NCI-H82 treated with DMSO at 0.1 percent for 48 hours (cell line): Measurements from ENCODE around the gene CEP97.
"Not testable (repeated sequence)": the region's sequence is repeated elsewhere in the genome, so short reads cannot be mapped to it uniquely, and the experiment has no call there.

Experiments used
- DNase-seq: peaks from one replicate; lab custom pipeline; 2025; ENCODE audit not compliant: unreplicated experiment; lab: John Stamatoyannopoulos, UW

The CEP97 gene

GRCh38 chr3:101724329-101725193 lies at the start of gene CEP97:
CEP97 (plus strand) TSS chr3:101724614; CDS start chr3:101724677, 63 bp downstream.
- peak; percentile 98 for DNase-seq

DNA sequence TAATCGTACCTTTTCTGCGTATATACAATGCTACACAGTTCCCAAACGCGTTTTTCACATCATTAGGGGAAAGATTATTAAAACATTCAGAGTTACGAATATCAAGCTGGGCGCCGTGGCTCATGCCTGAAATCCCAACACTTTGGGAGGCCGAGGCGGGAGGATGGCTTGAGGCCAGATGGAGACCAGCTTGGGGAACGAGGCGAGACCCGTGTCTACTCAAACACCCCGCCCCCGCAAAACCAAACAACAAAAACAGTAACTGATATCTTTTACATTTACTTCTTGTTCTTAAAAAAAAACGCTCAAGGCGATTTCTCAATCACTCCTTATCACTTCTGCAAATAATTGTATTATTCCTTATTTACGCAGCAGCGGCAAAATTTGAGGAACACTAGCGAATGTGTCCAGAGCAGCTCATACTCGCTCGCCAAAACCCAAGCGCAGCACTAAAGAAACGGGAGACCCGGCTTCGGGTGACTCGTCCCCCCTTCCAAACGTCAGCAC lies 48.7 kb upstream of the CEP97 start:
- no peak for DNase-seq

- DNase-seq, result no peak
These were observed 48.1 kb upstream of the CEP97 start for GRCh38 chr3:101676216-101676764.

- DNase-seq, result no peak
These were observed 47.5 kb upstream of the CEP97 start, which contains the start of gene ZBTB11 for GRCh38 chr3:101676765-101677435. ZBTB11 (minus strand) TSS chr3:101677132; CDS start chr3:101676914, 218 bp downstream.

GRCh38 chr3:101677436-101678286 lies 46.8 kb upstream of the CEP97 start:
- DNase-seq, result no peak

DNA sequence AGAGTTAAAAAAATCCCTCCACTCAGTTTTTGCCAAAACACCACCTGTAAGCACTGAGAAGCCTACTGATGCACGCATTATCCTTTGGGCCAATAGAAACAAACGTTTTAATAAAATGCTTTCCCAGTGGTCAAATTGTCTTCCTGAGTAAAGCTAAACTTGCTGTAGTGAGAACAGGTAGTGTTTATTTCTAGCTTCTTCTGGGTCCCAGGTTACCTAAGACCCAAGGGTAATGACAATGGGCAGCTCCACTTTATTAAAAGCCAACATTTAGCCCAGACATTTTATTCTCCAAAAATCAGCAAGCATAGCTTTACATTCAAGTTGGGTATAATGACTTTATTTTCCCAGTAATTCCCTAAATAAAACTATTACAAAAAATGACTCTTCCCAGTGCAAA lies 45.6 kb upstream of the CEP97 start:
- DNase-seq, result not testable (repeated sequence)

DNA sequence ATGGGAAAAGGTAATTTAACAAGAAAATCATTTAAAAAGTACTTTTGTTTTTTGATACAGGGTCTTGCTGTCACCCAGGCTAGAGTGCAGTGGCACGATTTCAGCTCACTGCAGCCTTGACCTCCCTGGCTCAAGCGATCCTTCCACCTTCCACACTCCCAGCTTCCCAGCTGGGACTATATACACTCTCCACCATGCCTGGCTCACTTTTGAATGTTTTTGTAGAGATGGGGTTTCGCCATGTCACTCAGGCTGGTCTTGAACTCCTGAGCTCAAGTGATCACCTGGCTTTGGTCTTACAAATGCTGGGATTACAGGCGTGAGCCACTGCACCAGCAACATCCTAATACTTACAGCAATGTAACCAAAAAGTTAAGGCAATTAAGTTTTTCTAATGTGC lies 43.9 kb upstream of the CEP97 start:
- no peak for DNase-seq

DNA sequence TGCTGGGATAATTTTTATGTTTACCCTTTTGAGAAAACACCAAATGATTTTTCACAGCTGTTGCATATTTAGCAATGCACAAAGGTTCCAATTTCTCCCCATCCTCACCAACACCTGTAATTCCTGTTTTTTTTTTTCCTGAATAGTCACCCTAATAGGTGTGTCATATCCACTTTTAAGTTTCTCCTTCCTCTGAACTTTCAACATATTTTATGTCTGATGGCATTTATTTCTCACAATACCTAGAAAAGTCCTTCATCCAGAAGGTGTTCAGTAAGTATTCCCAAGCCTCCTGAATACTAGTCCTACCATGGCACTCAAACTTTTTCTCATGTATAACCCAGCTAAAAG lies 39.4 kb upstream of the CEP97 start:
- DNase-seq, result no peak

DNA sequence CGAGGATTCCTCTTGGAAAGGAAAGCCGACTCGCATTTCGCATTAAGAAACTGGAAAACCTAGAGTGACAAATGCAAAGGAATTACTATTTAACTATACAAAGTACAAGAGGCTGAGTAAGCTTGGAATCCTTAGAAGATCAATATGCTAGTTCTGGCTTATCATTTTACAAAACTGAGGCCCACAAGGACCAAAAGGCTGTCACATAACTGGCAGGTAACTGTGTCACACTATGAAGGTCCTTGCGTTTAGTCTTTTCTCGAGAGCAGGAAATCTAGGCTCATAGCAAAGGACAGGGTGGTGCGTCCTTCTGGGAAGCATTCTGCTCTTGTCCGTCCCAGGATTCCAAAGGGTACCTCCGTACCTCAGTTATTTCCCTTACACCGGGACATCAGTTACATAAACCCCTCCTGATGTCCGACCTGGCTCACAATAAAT lies 38.5 kb upstream of the CEP97 start:
- no peak for DNase-seq

DNA sequence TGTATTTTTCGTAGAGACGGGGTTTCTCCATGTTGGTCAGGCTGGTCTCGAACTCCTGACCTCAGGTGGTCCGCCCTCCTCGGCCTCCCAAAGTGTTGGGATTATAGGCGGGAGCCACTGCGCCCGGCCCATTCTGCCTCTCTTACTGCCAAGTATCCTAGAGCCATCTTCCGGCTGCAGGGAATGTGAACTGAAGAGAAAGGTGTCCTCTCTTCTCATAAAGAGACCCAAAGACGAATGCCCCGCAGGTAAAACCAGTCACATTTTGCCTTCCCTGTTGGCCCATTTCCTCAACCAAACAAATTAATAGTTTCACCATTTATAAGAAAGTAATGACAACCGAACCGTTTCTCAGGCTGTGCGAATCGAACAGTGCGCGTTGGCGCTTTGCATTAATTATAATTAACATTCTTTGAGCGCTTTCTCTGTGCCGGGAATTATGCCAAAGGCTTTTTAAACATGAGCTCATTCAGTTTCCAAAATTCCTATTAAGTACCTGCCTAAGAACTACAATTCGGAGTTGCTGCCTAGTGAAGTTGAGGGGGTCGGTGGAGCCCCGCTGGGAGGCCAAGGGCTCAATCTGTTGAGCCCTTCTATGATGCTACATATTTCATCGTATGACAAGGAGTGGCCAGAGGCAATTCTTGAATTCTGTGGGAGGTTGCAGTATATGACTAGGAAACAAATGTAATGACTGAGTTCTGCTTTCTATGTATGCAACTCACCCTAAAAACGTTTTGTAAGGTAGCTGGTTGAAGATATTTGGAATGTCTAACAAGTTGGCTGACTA lies 37.1 kb upstream of the CEP97 start:
- no peak for DNase-seq

DNA sequence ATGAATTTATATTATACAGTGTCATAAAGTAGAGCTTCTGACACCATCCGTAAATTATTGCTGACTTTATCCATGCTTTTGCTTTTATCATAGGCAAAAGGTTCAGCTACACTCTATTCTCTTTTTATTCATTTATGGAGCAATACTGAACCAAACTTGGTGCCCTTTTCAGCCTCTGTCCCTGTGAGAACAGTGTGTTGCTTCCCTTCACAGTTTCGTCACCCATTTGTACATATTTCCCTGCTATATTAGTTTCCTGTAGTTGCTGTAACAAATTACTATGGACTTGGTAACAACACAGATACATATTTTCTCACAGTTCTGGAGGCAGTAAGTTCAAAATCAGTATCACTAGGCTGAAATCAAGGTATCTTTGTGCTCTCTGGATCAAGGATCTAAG lies 35.1 kb upstream of the CEP97 start:
- DNase-seq, result no peak

- DNase-seq, result no peak
These were observed 33.4 kb upstream of the CEP97 start for GRCh38 chr3:101690972-101691371.

DNA sequence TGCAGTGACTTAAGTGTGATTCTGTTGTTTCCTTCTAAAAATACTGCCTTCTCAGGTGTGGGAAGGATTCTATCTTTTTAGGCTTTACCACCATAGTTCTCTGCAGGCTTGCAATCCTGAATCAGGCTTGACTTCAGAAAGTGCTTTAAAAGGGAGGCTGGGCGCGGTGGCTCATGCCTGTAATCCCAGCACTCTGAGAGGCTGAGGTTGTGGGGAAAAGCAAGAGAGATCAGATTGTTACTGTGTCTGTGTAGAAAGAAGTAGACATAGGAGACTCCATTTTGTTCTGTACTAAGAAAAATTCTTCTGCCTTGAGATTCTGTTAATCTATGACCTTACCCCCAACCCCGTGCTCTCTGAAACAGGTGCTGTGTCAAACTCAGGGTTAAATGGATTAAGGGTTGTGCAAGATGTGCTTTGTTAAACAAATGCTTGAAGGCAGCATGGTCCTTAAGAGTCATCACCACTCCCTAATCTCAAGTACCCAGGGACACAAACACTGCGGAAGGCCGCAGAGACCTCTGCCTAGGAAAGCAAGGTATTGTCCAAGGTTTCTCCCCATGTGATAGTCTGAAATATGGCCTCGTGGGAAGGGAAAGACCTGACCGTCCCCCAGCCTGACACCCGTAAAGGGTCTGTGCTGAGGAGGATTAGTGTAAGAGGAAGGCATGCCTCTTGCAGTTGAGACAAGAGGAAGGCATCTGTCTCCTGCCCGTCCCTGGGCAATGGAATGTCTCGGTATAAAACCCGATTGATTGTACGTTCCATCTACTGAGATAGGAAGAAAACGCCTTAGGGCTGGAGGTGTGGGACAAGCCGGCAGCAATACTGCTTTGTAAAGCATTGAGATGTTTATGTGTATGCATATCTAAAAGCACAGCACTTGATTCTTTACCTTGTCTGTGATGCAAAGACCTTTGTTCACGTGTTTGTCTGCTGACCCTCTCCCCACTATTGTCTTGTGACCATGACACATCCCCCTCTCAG lies 32.4 kb upstream of the CEP97 start:
- not testable (repeated sequence) for DNase-seq

- DNase-seq, result not testable (repeated sequence)
These were observed 30.9 kb upstream of the CEP97 start for GRCh38 chr3:101693540-101693939.

DNA sequence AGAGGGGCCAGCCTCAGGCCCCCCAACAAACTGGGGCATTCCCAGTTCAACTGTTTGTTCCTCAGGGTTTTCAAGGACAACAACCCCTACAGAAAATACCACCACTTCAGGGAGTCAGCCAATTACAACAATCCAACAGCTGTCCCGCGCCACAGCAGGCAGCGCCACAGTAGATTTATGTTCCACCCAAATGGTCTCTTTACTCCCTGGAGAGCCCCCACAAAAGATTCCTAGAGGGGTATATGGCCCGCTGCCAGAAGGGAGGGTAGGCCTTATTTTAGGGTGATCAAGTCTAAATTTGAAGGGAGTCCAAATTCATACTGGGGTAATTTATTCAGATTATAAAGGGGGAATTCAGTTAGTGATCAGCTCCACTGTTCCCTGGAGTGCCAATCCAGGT lies 29.6 kb upstream of the CEP97 start:
- DNase-seq, result not testable (repeated sequence)

- DNase-seq, result no peak
These were observed 28.5 kb upstream of the CEP97 start for GRCh38 chr3:101695779-101696372.

DNA sequence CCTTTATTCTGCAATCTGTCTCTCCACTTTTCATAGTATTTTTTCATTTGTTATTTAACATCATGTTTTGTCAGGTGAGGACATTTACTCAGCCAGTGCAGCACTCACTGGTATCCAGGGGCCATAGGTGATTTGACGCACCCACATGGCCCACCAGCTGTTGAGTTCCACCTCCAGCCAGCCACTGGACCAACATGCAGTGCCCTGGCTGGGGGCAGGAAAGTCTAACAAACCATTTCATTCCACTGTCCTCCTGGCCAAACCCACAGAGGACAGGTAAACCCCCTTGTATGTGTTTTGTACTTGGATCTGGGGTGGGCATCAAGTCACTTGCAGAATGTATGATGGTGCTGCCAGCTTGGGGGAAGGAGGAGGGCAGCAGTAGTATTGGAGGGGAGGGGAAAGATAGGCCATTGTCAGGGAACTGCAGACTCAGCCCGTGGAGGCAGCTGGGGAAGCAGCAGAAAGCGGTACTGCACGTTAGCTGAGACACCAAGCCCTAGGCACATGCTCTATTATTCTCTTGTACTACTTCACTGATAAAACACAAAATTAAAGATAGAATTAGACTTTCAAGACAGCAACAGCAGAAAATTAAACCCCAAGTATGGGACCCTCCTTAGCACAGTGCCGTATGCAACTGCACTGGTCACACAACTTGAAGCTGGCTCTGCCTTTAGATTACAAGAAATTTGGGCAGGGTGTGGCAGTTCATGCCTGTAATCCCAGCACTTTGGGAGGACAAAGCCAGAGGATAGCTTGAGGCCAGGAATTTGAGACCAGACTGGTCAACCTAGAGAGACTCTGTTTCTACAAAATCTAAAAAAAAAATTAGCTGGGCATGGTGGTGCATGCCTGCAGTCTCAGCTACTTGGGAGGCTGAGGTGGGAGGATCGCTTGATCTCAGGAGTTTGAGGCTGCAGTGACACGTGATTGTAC lies 22.4 kb upstream of the CEP97 start:
- DNase-seq, result no peak
